Smooth muscle cell of the brain vasculature (primary cell): ENCODE measurements around the gene PRICKLE3.

ENCODE experiments used
- DNase-seq: peaks from one replicate; pipeline ENCODE4 v3.0.0-alpha.2; 2012; ENCODE audit warnings: low read depth, low spot score

Gene PRICKLE3

DNA sequence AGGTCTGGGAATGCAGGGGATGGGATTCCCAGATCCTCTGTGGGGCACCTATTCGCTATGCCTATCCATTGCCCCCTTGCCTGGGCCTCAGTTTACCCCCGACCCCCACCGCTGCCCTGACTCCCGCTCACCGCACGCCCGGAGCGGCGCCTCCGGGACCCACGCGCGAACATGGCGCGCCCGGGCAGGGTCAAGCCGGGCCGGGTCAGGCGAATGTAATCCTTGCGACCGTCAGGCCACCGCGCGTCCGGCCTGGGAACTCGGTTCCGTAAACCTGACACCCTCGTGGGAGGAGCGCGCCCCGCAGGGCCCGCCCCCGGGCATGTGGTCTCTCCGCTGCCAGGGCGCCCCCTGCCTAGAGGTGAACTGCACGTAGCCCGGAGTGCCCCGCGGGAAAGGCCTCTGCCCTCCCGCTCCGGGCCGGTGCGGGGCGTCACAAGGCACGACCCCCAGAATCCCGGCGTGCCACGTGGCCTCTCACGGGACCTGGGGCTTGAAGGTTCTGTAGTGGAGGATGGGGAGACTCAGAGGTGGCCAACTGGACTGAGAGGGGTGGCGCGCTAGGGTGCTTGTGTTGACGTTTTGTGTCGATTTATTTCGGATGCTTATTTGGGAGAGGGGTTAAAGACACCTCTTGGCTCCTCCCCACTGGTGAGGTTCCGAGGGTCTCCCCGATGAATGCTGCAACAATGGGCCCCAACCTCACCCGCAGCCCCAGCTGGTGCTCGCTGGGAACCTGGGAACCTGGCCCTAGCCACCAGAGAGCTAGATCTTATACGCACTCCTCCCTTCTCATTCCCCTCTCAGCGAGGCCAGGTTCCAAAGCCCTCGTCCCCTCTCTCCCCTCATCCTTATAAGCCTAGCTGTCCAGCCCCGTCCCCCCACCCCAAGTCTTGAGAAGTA lies at the start of gene PRICKLE3:
TSS of gene PRICKLE3 (minus strand) at position 249 of the 903 bp plus-strand sequence. CDS start at position 173, 76 bp downstream.
- no peak for DNase-seq

DNA sequence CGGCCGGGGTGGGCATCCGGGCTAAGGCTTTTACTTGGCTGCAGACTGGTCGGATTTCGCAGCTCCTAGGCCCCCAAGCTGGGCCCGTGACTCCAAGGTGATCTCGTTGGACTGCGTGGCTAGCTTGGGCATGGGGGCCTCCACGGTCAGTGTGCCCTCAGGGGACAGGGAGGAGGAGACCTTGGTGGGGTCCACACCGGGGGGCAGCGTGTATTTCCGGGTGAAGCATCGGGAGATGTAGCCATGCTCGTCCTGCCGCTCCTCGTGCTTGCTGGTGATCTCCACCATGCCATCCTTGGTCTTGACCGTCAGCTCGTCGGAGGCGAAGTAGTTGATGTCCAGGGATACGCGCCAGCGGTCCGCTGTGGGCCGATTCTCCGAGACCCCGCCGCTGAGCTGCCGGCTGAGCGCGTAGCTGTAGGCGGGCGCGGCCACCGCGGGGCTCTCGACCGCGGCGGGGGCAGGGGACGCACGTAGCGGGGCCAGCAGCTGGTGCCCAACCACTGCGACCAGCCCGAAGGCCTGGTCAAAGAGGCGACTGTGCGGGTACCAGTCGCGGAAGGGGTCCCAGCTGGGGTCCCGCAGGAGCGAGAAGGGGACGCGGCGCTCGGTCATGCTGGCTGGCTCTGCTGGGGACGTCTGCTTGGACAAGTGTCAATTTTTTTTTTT lies 47.8 kb upstream of the PRICKLE3 start:
- DNase-seq: no peak

- DNase-seq: no peak
Observed at GRCh38 chrX:49233176-49233575, 47.0 kb upstream of the PRICKLE3 start, which contains the start of gene CACNA1F. Gene CACNA1F (minus strand): TSS chrX:49233340. CDS start chrX:49233309, 31 bp downstream.

GRCh38 chrX:49232525-49232924 lies 46.4 kb upstream of the PRICKLE3 start:
- no peak for DNase-seq

DNA sequence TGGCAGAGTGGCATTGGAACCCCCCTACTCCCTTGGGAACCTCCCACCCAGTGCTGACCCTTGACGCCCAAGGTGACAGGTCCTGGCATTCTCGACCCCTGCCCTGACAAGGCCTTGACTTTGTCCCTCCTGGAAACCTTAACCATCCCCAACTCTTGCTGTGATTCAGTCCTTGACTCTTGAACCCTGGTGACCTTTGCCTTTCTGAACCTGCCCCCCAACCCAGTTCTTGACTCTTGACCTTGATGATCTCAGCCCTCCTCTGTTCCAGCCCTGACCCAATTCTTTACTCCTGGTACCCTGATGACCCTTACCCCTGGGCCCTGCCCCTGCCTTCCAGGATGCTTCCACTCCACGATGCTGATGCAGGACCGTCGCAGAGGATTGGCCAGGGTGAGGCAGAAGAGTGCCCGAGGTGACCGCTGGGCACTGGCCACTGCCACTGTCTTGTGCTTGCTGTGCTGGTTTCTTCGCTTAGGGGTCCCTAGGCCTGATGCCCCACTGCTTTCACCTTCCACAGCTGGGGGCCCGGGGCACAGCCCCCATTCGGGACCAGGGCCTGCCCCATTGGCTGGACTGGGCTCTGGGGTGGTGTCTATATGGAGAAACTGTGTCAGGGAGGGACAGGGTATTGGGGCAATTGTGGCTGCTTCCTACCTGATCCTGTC lies 45.3 kb upstream of the PRICKLE3 start:
- DNase-seq: no peak

DNA sequence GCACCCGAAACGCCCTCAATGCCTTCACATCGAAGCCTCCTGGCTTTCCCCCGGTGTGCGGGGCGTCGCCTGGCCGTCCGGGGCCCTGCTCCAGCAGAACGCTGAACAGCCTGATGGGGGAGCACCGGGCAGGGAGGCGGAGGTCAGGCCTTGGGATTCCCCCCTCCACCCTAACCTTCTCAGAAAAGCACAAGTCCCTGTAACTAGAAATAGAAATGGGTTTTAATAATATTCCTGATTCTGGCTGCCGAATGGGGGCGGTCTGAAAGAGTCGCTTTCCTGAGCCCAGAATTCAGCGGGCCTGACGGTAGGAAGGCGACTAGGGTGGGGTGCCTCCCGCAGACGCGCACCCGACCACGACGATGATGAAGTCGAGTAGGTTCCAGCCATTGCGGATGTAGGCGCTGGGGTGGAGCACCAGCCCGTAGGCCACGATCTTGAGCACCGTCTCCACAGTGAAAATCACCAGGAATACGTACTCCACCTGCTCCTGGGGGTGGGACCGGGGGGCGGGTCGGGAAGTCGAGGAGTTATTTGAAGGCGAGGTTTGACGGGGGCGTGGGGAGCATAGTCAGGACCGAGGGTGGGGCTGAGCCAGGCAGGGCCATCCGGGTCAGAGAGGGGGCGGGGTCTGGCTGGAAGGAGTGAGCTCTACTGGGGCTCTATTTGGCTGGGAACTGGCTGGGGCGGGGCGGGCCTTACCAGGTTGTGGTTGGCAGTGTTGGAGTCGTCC lies 44.5 kb upstream of the PRICKLE3 start:
- DNase-seq: no peak

- no peak for DNase-seq
Observed at GRCh38 chrX:49228185-49228584, 42.0 kb upstream of the PRICKLE3 start.

DNA sequence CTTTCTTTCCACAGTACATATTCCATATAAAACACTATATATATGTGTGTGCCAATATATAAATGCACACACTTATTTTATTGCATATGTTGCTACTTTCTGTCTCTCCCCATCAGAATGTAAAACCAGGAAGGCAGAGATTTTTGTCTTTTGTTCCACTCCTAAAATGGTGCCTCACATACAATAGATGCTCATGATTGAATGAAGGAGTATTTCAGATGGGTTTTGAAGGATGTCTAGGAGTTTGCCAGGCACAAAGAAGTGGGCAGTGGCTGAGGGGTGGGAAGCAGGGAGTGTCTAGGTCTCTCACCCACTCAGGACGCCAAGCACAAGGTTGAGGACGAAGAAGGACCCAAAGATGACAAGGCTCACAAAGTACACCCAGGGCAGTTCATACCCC lies 41.6 kb upstream of the PRICKLE3 start:
- DNase-seq: no peak

- DNase-seq: no peak
Observed at GRCh38 chrX:49226946-49227345, 40.8 kb upstream of the PRICKLE3 start.

- no peak for DNase-seq
Observed at GRCh38 chrX:49225858-49226257, 39.7 kb upstream of the PRICKLE3 start.

DNA sequence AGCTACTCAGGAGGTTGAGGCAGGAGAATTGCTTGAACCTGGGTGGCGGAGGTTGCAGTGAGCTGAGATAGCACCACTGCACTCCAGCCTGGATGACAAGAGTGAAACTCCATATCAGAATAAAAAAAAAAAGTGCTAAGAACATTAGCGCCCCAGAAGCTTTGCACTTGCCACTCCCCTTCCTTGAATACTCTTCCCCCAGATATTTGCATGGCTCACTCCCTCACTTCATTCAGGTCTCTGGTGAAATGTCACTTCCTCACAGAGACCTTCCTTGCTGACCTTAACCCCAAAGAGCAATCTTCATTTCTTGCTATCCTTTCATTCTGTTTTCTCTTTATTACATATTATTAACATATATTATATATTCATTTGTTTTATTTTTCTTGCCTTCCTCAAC lies 35.7 kb upstream of the PRICKLE3 start:
- DNase-seq: no peak

GRCh38 chrX:49220100-49220499 lies 33.9 kb upstream of the PRICKLE3 start:
- DNase-seq: no peak

GRCh38 chrX:49214996-49215526 lies 28.9 kb upstream of the PRICKLE3 start:
- no peak for DNase-seq

- DNase-seq: no peak
Observed at GRCh38 chrX:49214416-49214815, 28.2 kb upstream of the PRICKLE3 start.

GRCh38 chrX:49212861-49213260 lies 26.7 kb upstream of the PRICKLE3 start:
- DNase-seq: no peak

- no peak for DNase-seq
Observed at GRCh38 chrX:49212209-49212608, 26.0 kb upstream of the PRICKLE3 start.

- DNase-seq: no peak
Observed at GRCh38 chrX:49211074-49211473, 24.9 kb upstream of the PRICKLE3 start.

DNA sequence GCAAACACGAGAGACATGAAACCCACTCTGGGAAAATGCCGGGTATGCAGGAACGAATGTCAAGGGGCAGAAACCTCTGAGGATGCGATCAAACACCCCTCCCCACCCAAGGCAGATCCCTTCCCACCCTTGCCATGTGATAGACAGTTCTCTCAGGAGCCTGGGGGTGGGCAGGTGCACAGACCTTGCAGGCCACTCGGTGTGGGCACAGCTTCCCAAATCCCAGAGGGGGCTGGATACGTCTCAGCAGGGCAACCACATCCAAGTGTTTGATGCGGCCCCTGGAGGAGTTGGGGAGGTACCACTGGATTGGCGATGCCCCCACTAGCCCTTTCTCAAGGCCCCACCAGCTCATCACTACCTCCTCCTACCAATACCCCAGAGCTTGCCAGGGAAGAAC lies 24.2 kb upstream of the PRICKLE3 start:
- no peak for DNase-seq

GRCh38 chrX:49209434-49210251 lies 23.5 kb upstream of the PRICKLE3 start:
- DNase-seq: no peak

- no peak for DNase-seq
Observed at GRCh38 chrX:49208399-49208798, 22.2 kb upstream of the PRICKLE3 start.
